Osteoblast (primary cell): ENCODE measurements around the gene RFTN1. TPM values are rescaled to one million over a fixed set of nuclear protein-coding genes. Genes with fewer than 3 reads are reported as not detected.

ENCODE experiments used
- DNase-seq: peaks from one replicate; pipeline ENCODE4 v3.0.0; 2011; ENCODE audit warnings: low spot score, mixed read lengths; ENCODE audit not compliant: insufficient read length; ENCODE audit errors: missing footprints
- H2AFZ ChIP-seq: 2 replicates; pipeline ENCODE4 v1.6.0; 2011; ENCODE audit warnings: mild to moderate bottlenecking, low read length
- H3K27ac ChIP-seq: 2 replicates; pipeline ENCODE4 v1.5.1; 2011; ENCODE audit warnings: mild to moderate bottlenecking, low read depth, low read length, moderate library complexity
- H3K27me3 ChIP-seq: 2 replicates; pipeline ENCODE4 v1.6.0; 2012; ENCODE audit warnings: mild to moderate bottlenecking, control low read depth, inconsistent platforms, low read length, moderate library complexity; ENCODE audit not compliant: insufficient read depth
- H3K36me3 ChIP-seq: 2 replicates; pipeline ENCODE4 v1.5.1; 2011; ENCODE audit warnings: mild to moderate bottlenecking, low read length, control low read depth, moderate library complexity; ENCODE audit not compliant: insufficient read depth
- H3K4me1 ChIP-seq: 2 replicates; pipeline ENCODE4 v1.5.1; 2011; ENCODE audit warnings: mild to moderate bottlenecking, low read length, control low read depth, moderate library complexity; ENCODE audit not compliant: insufficient read depth
- H3K4me2 ChIP-seq: 2 replicates; pipeline ENCODE4 v1.6.0; 2011; ENCODE audit warnings: mild to moderate bottlenecking, low read length; ENCODE audit not compliant: insufficient read depth
- H3K4me3 ChIP-seq: fragments of 200-600 bp; sonication (generic); 3 replicates; pipeline ENCODE4 v1.5.1; 2012; ENCODE audit warnings: mild to moderate bottlenecking, low read length, inconsistent platforms; ENCODE audit not compliant: insufficient read depth
- H3K79me2 ChIP-seq: 2 replicates; pipeline ENCODE4 v1.6.0; 2012; ENCODE audit warnings: mild to moderate bottlenecking, low read length, control low read depth, inconsistent platforms; ENCODE audit not compliant: insufficient read depth
- H3K9me3 ChIP-seq: 2 replicates; pipeline ENCODE4 v1.5.1; 2011; ENCODE audit warnings: low read depth, low read length, control low read depth
- H4K20me1 ChIP-seq: 2 replicates; pipeline ENCODE4 v1.6.0; 2012; ENCODE audit warnings: mild to moderate bottlenecking, low read length, control low read depth; ENCODE audit not compliant: insufficient read depth
- CTCF ChIP-seq: IDR thresholded peaks from 2 replicates; pipeline ENCODE4 v1.5.1; 2011; ENCODE audit warnings: mild to moderate bottlenecking, low read depth, low read length, moderate library complexity; ENCODE audit errors: extremely low read depth
- total RNA-seq: library from RNA; depleted of rRNA; stranded (reverse); fragments of >200 nt; gene quantifications from 2 replicates; pipeline ENCODE4 v1.2.3, GENCODE V29; 2012

RFTN1 gene
- total RNA-seq, 1 donor: 99.2 TPM

GRCh38 chr3:16552757-16553156 is 39.3 kb upstream of the RFTN1 start:
- Histone ChIP-seq H3K27me3 (no peaks in the 10 kb centered on the region), H2AFZ (no peak overlapping the region), H3K36me3 (no peaks in the 10 kb centered on the region), H3K4me1 (peaks cover 9% of the 10 kb centered on the region), H3K79me2 (no peaks in the 10 kb centered on the region), H3K4me2 (no peak overlapping the region), H3K27ac (no peak overlapping the region), H3K9me3 (no peaks in the 10 kb centered on the region), H3K4me3 (no peak overlapping the region), H4K20me1 (no peaks in the 10 kb centered on the region)
- TF ChIP-seq CTCF: no peak
- DNase-seq: no peak

- Histone ChIP-seq H3K4me3 (no peak overlapping the region), H3K27me3 (no peaks in the 10 kb centered on the region), H3K4me1 (peaks cover 9% of the 10 kb centered on the region), H3K9me3 (no peaks in the 10 kb centered on the region), H3K36me3 (no peaks in the 10 kb centered on the region), H3K27ac (no peak overlapping the region), H3K79me2 (no peaks in the 10 kb centered on the region), H3K4me2 (no peak overlapping the region), H4K20me1 (no peaks in the 10 kb centered on the region), H2AFZ (no peak overlapping the region)
- no peak for TF ChIP-seq CTCF
- DNase-seq: no peak
Observed at GRCh38 chr3:16551342-16551976, 38.0 kb upstream of the RFTN1 start.

- H3K79me2 ChIP-seq: no peaks in the 10 kb centered on the region
- no peaks in the 10 kb centered on the region for H4K20me1 ChIP-seq
- no peaks in the 10 kb centered on the region for H3K9me3 ChIP-seq
- no peak overlapping the region for H3K27ac ChIP-seq
- peak overlapping the region; percentile 91 for H2AFZ ChIP-seq
- no peaks in the 10 kb centered on the region for H3K36me3 ChIP-seq
- peak overlapping the region; percentile 68 for H3K4me2 ChIP-seq
- H3K4me1 ChIP-seq: peaks cover 9% of the 10 kb centered on the region
- H3K4me3 ChIP-seq: peak overlapping the region; percentile 11
- DNase-seq: peak; percentile 72
- TF ChIP-seq CTCF: peak; percentile 93
- H3K27me3 ChIP-seq: no peaks in the 10 kb centered on the region
Observed at GRCh38 chr3:16550676-16551341, 37.3 kb upstream of the RFTN1 start.

DNA sequence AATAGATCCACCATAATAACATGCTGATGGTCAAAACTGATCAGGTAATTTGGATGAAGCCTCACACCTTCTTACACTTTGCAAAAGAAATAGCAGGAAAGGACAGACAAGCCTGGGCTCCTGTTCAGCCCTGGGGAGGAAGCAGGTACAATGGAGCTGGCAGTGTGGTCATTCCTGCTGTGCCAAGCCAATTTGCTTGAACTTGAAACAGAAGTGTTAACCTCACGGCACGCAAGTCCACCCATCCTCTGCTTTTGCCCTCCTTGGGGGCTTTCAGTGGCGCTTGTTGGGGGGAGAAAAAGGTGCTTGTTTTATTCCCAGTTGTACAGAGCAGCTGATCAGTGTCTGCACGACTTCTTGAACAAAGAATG is 36.8 kb upstream of the RFTN1 start:
- H3K4me2 ChIP-seq: peak overlapping the region; percentile 68
- TF ChIP-seq CTCF: no peak
- H3K4me3 ChIP-seq: peak overlapping the region; percentile 11
- no peak for DNase-seq
- no peaks in the 10 kb centered on the region for H4K20me1 ChIP-seq
- H3K79me2 ChIP-seq: no peaks in the 10 kb centered on the region
- H3K27ac ChIP-seq: no peak overlapping the region
- no peaks in the 10 kb centered on the region for H3K36me3 ChIP-seq
- peaks cover 9% of the 10 kb centered on the region for H3K4me1 ChIP-seq
- no peaks in the 10 kb centered on the region for H3K27me3 ChIP-seq
- no peaks in the 10 kb centered on the region for H3K9me3 ChIP-seq
- H2AFZ ChIP-seq: peak overlapping the region; percentile 49
